Germinal center (tissue), 1 donor: ENCODE measurements around the gene OR11H7.
"Not testable (repeated sequence)": the region's sequence is repeated elsewhere in the genome, so short reads cannot be mapped to it uniquely, and the experiment has no call there.

Experiments
- DNase-seq: peaks from one replicate; pipeline ENCODE4 v3.0.0; 2012; ENCODE audit warnings: mixed read lengths, low spot score

OR11H7 gene

DNA sequence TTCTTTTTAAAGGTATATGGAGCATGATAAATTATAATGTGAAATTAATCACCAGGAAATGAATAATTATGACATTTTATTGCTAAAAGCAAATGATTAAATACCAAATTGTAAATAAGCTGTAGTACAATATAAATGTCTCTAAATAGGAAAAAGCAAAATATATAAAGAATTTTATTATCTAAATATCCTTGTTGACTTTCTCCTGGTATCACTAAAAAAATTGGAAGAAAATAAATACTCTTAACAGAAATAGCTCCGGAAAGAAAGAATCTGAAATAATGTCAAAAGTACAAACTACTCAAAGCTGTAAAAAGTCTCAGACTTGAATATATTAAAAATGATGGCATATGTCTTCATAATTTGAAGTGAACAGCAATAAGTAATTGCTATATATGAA is at the start of gene OR11H7:
Gene OR11H7, plus strand, starts transcription at position 301 of the 400 bp plus-strand sequence.
- no peak for DNase-seq

DNA sequence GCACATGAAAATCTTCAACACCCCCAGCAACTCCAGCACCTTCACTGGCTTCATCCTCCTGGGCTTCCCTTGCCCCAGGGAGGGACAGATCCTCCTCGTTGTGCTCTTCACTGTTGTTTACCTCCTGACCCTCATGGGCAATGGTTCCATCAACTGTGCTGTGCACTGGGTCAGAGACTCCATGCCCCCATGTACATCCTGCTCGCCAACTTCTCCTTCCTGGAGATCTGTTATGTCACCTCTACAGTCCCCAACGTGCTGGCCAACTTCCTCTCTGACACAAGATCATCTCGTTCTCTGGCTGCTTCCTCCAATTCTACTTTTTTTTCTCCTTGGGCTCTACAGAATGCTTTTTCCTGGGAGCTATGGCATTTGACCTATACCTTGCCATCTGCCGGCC is 49.6 kb upstream of the OR11H7 start:
- DNase-seq = no peak

DNA sequence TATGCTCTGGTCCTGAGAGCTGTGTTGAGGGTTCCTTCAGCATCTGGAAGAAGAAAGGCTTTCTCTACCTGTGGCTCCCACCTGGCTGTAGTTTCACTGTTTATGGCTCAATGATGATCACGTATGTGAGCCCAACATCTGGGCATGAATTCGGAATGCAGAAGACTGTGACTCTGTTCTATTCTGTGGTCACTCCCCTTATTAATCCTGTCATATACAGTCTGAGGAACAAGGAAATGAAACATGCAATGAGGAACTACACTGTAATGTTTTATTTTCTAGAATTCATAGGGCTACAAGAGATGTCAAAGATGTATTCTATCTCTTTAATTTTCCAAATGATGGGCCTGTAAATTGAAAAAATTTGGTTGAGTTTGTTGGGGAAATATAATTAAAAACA is 48.9 kb upstream of the OR11H7 start:
- DNase-seq = no peak

GRCh38 chr14:20180486-20180885 is 48.3 kb upstream of the OR11H7 start:
- no peak for DNase-seq

DNA sequence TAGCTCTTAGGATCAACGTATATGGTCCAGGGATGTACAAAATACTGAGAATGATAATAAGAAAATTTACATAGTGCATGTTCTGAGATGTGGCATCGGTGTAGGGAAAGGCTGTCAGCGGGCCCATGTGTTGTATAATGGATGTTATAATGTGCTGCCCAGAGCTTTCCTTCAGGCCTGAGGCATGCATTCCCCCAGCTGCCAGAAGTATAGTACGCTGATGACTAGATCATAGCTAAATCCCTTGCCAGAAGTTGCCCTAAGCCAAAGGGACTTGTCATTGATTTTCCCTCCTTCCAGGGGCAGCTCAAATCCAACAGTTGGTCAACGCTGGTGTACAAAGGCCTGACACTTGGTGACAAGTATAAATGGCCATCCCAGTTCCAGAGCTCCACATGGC is 44.6 kb upstream of the OR11H7 start:
- DNase-seq = no peak

DNA sequence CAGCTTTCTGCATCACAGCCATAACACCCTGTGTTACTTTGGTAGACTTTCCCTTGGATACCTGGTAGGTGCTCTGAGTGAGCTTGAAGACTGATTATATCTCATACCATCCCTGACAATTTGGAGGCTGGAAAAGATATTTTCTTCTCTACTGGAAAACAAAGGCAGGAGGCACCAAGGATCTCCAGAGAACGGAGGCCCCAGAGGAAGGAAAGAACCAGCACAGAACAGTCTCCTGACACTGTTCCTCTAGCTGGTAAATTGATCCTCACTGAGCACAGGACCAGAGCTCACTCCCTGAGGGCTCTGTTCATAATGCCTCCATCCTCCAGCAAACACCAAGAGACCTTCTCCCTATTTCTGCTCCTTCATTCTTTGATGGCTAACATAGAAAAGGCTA is 38.2 kb upstream of the OR11H7 start, which contains the start of gene OR11G2:
Gene OR11G2, plus strand, starts transcription at position 301 of the 400 bp plus-strand sequence. CDS start 6,542 bp downstream, outside the sequence.
- no peak for DNase-seq

- DNase-seq = no peak
Measured at GRCh38 chr14:20191396-20191795, 37.4 kb upstream of the OR11H7 start.

DNA sequence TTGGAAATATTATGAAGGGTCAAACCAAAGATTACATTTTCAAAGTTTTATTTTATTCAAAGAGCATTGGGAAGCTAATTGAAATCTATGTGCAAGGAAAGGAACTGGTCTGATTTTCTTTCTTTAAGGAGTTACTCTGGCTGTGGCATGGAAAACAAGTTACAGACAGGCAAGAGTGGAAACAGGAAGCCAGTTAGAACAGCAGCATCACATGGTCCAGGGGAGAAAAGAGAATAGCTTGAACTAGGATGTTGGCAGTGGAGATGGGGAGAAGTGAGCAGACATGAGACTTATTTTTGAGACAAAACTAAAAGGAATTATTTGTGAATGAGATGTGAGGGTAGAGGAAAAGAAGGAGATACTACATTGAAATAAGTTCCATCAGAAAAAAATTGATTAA is 34.7 kb upstream of the OR11H7 start:
- no peak for DNase-seq

DNA sequence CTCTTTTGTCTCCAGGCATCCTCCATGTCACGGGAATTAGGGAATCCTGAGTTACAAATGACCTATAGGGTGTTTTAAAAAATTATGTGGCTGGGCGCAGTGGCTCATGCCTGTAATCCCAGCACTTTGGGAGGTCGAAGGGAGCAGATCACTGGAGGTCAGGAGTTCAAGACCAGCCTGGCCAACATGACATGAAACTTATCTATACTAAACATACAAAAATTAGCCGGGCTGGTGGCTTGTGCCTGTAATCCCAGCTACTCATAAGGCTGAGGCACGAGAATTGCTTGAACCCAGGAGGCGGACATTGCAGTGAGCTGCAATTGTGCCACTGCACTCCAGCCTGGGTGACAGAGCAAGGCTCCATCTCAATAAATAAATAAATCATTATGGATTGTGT is 33.6 kb upstream of the OR11H7 start:
- DNase-seq = not testable (repeated sequence)

DNA sequence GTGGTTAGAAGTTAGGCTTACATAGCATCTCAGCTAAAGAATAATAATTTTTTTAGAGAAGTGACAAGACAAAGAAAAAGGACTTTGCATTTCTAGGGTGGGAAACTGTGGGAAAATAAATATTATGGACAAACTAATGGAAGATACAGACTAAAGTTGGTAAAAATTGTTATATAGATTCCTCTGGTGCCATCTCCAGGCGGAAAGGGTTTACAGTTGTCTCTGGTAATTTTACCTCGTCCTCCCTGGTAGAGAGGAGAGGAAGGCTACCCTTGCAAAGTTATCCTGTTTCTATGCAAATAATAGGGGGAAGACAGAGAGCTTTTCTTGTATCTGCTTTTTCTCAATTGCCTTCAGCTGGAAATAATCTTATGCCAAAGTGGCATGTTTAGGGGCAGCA is 32.9 kb upstream of the OR11H7 start:
- no peak for DNase-seq

- no peak for DNase-seq
Measured at GRCh38 chr14:20197459-20197858, 31.3 kb upstream of the OR11H7 start.

GRCh38 chr14:20198991-20199390 is 29.8 kb upstream of the OR11H7 start:
- no peak for DNase-seq

DNA sequence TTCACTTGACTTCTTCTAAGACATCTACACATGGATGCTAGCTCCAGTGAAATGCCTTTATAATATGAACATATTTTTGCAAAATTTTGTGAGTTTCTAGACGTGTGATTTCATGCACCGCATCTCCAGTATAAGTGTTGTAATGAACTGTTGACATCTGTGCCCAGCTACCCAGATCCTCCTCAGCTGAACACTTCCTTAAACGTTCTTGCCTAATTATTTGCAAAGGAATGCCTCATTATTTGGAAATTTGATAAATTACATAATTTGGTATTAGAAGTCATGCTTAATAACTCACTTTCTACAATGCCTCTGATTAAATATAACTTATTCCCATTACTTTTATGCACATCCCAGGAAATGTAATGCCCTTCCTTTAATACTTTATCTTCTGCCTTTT is 24.1 kb upstream of the OR11H7 start:
- no peak for DNase-seq

DNA sequence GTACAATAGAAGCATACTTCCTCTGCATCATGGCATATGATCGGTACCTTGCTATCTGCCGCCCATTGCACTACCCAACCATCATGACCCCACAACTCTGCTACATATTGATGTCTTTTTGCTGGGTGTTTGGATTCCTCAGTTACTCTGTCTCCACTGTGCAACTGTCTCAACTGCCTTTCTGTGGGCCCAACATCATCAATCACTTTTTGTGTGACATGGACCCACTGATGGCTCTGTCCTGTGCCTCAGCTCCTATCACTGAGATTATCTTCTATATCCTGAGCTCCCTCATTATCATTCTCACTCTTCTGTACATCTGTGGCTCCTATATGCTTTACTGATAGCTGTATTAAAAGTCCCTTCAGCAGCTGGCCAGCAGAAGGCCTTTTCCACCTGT is 19.2 kb upstream of the OR11H7 start:
- DNase-seq = no peak

DNA sequence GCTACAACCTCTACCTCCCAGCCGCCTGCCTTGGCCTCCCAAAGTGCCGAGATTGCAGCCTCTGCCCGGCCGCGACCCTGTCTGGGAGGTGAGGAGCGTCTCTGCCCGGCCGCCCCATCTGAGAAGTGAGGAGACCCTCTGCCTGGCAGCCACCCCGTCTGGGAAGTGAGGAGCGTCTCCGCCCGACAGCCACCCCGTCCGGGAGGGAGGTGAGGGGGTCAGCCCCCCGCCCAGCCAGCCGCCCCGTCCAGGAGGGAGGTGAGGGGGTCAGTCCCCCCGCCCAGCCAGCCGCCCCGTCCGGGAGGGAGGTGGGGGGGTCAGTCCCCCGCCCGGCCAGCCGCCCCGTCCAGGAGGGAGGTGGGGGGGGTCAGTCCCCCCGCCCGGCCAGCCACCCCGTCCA is 16.4 kb upstream of the OR11H7 start:
- not testable (repeated sequence) for DNase-seq

GRCh38 chr14:20215196-20215595 is 13.6 kb upstream of the OR11H7 start:
- DNase-seq = no peak

- no peak for DNase-seq
Measured at GRCh38 chr14:20219033-20219432, 9.7 kb upstream of the OR11H7 start.

GRCh38 chr14:20223410-20223809 is 5.4 kb upstream of the OR11H7 start, which contains the start of gene OR11H6:
OR11H6 (plus strand) TSS chr14:20223710; CDS start chr14:20223710, 0 bp downstream.
- no peak for DNase-seq

DNA sequence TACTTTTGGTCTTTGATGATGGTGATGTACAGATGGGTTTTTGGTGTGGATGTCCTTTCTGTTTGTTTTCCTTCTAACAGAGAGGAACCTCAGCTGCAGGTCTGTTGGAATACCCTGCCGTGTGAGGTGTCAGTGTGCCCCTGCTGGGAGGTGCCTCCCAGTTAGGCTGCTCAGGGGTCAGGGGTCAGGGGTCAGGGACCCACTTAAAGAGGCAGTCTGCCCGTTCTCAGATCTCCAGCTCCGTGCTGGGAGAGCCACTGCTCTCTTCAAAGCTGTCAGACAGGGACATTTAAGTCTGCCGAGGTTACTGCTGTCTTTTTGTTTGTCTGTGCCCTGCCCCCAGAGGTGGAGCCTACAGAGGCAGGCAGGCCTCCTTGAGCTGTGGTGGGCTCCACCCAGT is 6.6 kb downstream of the OR11H7 start:
- DNase-seq = not testable (repeated sequence)

- no peak for DNase-seq
Measured at GRCh38 chr14:20247646-20248246, 19.0 kb downstream of the OR11H7 start.

DNA sequence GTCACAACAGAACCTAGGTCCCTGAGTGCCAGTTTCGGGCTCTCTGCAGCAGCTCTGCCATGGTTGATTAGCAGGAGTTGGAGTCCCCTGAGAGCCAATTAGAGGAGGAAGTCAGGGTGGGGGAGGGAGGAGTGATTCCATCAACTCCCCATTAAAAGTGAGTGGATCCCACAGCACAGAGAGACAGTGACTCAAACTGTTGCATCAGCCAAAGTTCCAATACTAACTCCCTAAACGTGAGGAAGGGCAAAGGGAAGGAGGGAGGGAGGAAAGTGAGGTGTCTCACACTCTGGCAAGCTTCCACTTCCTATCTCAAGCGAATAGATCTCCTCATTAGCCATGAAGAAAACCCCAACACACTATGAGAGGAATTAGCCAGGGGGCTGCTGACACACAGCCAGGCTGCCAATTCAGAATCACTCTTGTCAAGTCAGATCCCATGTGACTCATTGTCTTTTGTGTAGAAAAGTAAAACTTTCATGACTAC is 33.9 kb downstream of the OR11H7 start:
- no peak for DNase-seq

DNA sequence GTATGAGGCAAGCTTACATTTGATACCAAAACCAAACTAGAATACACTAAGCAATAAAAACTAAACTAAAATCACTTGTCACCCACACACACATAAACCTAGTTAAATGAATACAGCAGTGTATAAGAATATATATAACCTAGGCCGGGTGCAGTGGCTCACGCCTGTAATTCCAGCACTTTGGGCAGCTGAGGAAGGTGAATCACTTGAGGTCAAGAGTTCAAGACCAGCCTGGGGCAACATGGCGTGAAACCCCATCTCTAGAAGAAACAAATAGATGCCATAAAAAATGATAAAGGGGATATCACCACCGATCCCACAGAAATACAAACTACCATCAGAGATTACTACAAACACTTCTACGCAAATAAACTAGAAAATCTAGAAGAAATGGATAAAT is 35.6 kb downstream of the OR11H7 start:
- DNase-seq = not testable (repeated sequence)

- DNase-seq = no peak
Measured at GRCh38 chr14:20274062-20274461, 45.3 kb downstream of the OR11H7 start.

GRCh38 chr14:20277409-20277808 is 48.6 kb downstream of the OR11H7 start:
- no peak for DNase-seq
